ENCODE measurements around the gene GAB3. TPM values are rescaled to one million over a fixed set of nuclear protein-coding genes. Genes with fewer than 3 reads are reported as not detected.
"Not testable (repeated sequence)": the region's sequence is repeated elsewhere in the genome, so short reads cannot be mapped to it uniquely, and the experiment has no call there.

The GAB3 gene
- total RNA-seq, 4 donors from 2014 or later = 2.9 to 34.1 (median 7.2) TPM

GRCh38 chrX:154710309-154710708 lies 40.6 kb downstream of the GAB3 start:
- no peak for DNase-seq
- no peaks in the 10 kb centered on the region for H3K4me1 ChIP-seq
- intact Hi-C loops (cut with DNase I; ENCODE audit: low total_unique reads) = no loop called here
- no peak overlapping the region for H3K27ac ChIP-seq
- H3K9me3 ChIP-seq = no peaks in the 10 kb centered on the region
- H3K4me3 ChIP-seq = no peak overlapping the region
- no peaks in the 10 kb centered on the region for H3K36me3 ChIP-seq
- H3K27me3 ChIP-seq = no peaks in the 10 kb centered on the region
- TF ChIP-seq, protein P1, sequence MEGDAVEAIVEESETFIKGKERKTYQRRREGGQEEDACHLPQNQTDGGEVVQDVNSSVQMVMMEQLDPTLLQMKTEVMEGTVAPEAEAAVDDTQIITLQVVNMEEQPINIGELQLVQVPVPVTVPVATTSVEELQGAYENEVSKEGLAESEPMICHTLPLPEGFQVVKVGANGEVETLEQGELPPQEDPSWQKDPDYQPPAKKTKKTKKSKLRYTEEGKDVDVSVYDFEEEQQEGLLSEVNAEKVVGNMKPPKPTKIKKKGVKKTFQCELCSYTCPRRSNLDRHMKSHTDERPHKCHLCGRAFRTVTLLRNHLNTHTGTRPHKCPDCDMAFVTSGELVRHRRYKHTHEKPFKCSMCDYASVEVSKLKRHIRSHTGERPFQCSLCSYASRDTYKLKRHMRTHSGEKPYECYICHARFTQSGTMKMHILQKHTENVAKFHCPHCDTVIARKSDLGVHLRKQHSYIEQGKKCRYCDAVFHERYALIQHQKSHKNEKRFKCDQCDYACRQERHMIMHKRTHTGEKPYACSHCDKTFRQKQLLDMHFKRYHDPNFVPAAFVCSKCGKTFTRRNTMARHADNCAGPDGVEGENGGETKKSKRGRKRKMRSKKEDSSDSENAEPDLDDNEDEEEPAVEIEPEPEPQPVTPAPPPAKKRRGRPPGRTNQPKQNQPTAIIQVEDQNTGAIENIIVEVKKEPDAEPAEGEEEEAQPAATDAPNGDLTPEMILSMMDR (IDR thresholded peaks at IDR 0.05) = no peak
- no peak for TF ChIP-seq POLR2A (IDR thresholded peaks at IDR 0.05)

DNA sequence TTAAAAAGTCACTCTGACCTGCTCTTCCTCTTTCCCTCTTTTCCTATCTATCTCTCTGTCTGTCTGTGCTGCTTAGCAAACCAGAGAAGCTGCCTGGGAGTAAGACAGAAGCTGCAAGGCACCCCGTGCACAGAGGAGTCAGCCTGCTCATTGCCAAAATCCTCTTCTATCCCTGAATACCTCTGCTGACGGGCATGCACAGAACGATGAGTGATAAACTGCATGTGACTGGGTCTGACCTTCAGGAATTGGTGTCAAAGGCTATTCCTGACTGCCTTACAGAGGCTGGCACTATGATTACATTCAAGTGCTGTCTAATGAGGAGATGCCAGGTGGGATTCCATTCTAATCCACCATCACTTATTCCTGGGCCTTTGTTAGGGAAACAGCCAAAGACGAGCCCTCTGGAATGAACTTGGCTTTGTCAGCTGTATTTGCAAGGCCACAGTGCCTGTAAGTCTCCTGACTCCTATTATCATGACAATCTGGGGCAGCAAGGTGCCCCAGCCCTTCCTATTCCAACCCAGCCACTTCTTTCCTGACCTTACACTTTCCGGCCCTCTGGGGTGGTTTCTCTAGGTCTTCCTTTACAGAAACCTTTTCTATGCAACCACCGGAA lies 52.1 kb downstream of the GAB3 start:
- no peak for DNase-seq
- Histone ChIP-seq H3K36me3 (no peaks in the 10 kb centered on the region), H3K27ac (no peak overlapping the region), H3K4me1 (no peaks in the 10 kb centered on the region), H3K9me3 (no peaks in the 10 kb centered on the region), H3K27me3 (no peaks in the 10 kb centered on the region), H3K4me3 (no peak overlapping the region)
- intact Hi-C loops (cut with DNase I; ENCODE audit: low total_unique reads) = no loop called here
- TF ChIP-seq, protein P1 (IDR thresholded peaks at IDR 0.05) = no peak
- no peak for TF ChIP-seq POLR2A (IDR thresholded peaks at IDR 0.05)

GRCh38 chrX:154696676-154697045 lies 54.2 kb downstream of the GAB3 start:
- H3K4me1 ChIP-seq = no peaks in the 10 kb centered on the region
- H3K27ac ChIP-seq = no peak overlapping the region
- H3K36me3 ChIP-seq = no peaks in the 10 kb centered on the region
- TF ChIP-seq, protein P1 (IDR thresholded peaks at IDR 0.05) = no peak
- TF ChIP-seq POLR2A (IDR thresholded peaks at IDR 0.05) = no peak
- H3K27me3 ChIP-seq = no peaks in the 10 kb centered on the region
- H3K9me3 ChIP-seq = no peaks in the 10 kb centered on the region
- no peak for DNase-seq
- intact Hi-C loops (cut with DNase I; ENCODE audit: low total_unique reads) = no loop called here
- no peak overlapping the region for H3K4me3 ChIP-seq

- DNase-seq = peak in 1 of 2 donors; percentile 22
- H3K9me3 ChIP-seq = no peaks in the 10 kb centered on the region
- peak overlapping the region in 1 of 2 donors; percentile 21 for H3K27ac ChIP-seq
- H3K4me3 ChIP-seq = no peak overlapping the region
- no peaks in the 10 kb centered on the region for H3K4me1 ChIP-seq
- intact Hi-C loops (cut with DNase I; ENCODE audit: low total_unique reads) = no loop called here
- no peaks in the 10 kb centered on the region for H3K27me3 ChIP-seq
- no peaks in the 10 kb centered on the region for H3K36me3 ChIP-seq
- no peak for TF ChIP-seq POLR2A (IDR thresholded peaks at IDR 0.05)
- TF ChIP-seq, protein P1 (IDR thresholded peaks at IDR 0.05) = no peak
Measured at GRCh38 chrX:154695911-154696675, 54.8 kb downstream of the GAB3 start.

- no peak for DNase-seq
- H3K36me3 ChIP-seq = no peaks in the 10 kb centered on the region
- no peaks in the 10 kb centered on the region for H3K9me3 ChIP-seq
- intact Hi-C loops (cut with DNase I; ENCODE audit: low total_unique reads) = no loop called here
- H3K27ac ChIP-seq = no peak overlapping the region
- H3K4me3 ChIP-seq = no peak overlapping the region
- TF ChIP-seq POLR2A (IDR thresholded peaks at IDR 0.05) = no peak
- TF ChIP-seq, protein P1 (IDR thresholded peaks at IDR 0.05) = no peak
- H3K4me1 ChIP-seq = no peaks in the 10 kb centered on the region
- H3K27me3 ChIP-seq = no peaks in the 10 kb centered on the region
Measured at GRCh38 chrX:154693394-154693793, 57.5 kb downstream of the GAB3 start.

GRCh38 chrX:154690438-154690837 lies 60.4 kb downstream of the GAB3 start:
- H3K4me1 ChIP-seq; H3K9me3 ChIP-seq; H3K27ac ChIP-seq; H3K4me3 ChIP-seq; H3K27me3 ChIP-seq; DNase-seq; intact Hi-C loops (cut with DNase I; ENCODE audit: low total_unique reads); H3K36me3 ChIP-seq: not testable (repeated sequence)

GRCh38 chrX:154672084-154672483 lies 78.8 kb downstream of the GAB3 start:
- intact Hi-C loops (cut with DNase I; ENCODE audit: low total_unique reads); H3K27ac ChIP-seq; H3K27me3 ChIP-seq; H3K9me3 ChIP-seq; H3K36me3 ChIP-seq; DNase-seq; H3K4me3 ChIP-seq; H3K4me1 ChIP-seq: not testable (repeated sequence)

- intact Hi-C loops (cut with DNase I; ENCODE audit: low total_unique reads); H3K27ac ChIP-seq; H3K9me3 ChIP-seq; DNase-seq; H3K4me3 ChIP-seq; H3K4me1 ChIP-seq; H3K27me3 ChIP-seq; H3K36me3 ChIP-seq: not testable (repeated sequence)
Measured at GRCh38 chrX:154670848-154671247, 80.0 kb downstream of the GAB3 start.
